ENCODE results near the gene HOXC5.

The HOXC5 gene

DNA sequence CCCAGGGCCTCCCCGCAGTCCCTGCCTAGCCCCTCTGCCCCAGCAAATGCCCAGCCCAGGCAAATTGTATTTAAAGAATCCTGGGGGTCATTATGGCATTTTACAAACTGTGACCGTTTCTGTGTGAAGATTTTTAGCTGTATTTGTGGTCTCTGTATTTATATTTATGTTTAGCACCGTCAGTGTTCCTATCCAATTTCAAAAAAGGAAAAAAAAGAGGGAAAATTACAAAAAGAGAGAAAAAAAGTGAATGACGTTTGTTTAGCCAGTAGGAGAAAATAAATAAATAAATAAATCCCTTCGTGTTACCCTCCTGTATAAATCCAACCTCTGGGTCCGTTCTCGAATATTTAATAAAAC is 2.4 kb upstream of the HOXC5 start:
- no peak for DNase-seq (ENCODE audit: low spot score)
- TF ChIP-seq, protein P1, sequence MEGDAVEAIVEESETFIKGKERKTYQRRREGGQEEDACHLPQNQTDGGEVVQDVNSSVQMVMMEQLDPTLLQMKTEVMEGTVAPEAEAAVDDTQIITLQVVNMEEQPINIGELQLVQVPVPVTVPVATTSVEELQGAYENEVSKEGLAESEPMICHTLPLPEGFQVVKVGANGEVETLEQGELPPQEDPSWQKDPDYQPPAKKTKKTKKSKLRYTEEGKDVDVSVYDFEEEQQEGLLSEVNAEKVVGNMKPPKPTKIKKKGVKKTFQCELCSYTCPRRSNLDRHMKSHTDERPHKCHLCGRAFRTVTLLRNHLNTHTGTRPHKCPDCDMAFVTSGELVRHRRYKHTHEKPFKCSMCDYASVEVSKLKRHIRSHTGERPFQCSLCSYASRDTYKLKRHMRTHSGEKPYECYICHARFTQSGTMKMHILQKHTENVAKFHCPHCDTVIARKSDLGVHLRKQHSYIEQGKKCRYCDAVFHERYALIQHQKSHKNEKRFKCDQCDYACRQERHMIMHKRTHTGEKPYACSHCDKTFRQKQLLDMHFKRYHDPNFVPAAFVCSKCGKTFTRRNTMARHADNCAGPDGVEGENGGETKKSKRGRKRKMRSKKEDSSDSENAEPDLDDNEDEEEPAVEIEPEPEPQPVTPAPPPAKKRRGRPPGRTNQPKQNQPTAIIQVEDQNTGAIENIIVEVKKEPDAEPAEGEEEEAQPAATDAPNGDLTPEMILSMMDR (IDR thresholded peaks at IDR 0.05; ENCODE audit: borderline replicate concordance, control extremely low read depth, extremely low read depth, insufficient read depth, missing control alignments), result no peak
- in situ Hi-C loops (cut with MboI; ENCODE audit: low sequenced_read_pairs, unreplicated experiment), result no loop called here

- in situ Hi-C loops (cut with MboI; ENCODE audit: low sequenced_read_pairs, unreplicated experiment), result no loop called here
- TF ChIP-seq, protein P1 (IDR thresholded peaks at IDR 0.05; ENCODE audit: borderline replicate concordance, control extremely low read depth, extremely low read depth, insufficient read depth, missing control alignments), result no peak
- DNase-seq (ENCODE audit: low spot score), result no peak
Measured at GRCh38 chr12:54030889-54031471, 1.9 kb upstream of the HOXC5 start.

- TF ChIP-seq, protein P1 (IDR thresholded peaks at IDR 0.05; ENCODE audit: borderline replicate concordance, control extremely low read depth, extremely low read depth, insufficient read depth, missing control alignments), result no peak
Measured at GRCh38 chr12:54031480-54031879, 1.4 kb upstream of the HOXC5 start.

GRCh38 chr12:54032086-54032619 is 697 bp upstream of the HOXC5 start:
- DNase-seq (ENCODE audit: low spot score), result no peak
- TF ChIP-seq, protein P1 (IDR thresholded peaks at IDR 0.05; ENCODE audit: borderline replicate concordance, control extremely low read depth, extremely low read depth, insufficient read depth, missing control alignments), result no peak
- in situ Hi-C loops (cut with MboI; ENCODE audit: low sequenced_read_pairs, unreplicated experiment), result no loop called here

More at GRCh38 chr12:54031480-54031879, 1.4 kb upstream of the HOXC5 start:
- in situ Hi-C loops (cut with MboI; ENCODE audit: low sequenced_read_pairs, unreplicated experiment), result no loop called here
- no peak for DNase-seq (ENCODE audit: low spot score)

DNA sequence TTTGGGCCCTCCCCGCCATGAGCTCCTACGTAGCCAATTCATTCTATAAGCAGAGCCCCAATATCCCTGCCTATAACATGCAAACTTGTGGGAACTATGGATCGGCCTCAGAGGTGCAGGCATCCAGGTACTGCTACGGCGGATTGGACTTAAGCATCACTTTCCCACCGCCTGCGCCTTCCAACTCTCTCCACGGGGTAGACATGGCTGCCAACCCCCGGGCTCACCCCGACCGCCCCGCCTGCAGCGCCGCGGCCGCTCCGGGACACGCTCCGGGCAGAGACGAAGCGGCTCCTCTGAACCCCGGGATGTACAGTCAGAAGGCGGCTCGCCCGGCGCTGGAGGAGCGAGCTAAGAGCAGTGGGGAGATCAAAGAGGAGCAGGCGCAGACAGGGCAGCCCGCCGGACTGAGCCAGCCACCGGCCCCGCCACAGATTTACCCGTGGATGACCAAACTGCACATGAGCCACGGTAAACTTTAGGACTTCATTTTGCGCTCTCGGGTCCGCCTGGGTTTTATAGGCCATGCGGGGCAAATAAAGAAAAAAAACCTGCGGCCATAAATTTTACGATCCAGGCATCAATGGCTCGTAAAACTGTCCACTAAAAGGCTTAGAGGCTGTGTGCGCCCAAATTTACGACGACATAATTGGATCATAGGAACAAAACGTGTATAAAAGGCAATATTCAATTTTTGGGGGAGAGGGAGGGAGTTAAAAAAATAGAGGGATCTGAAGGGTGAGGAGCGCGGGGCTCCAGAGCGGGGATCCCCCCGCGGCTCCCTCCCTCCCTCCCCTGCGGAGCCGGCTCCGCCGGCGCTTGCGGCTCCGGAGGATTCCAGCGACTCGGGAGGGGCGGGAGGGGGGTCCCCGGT is 493 bp downstream of the HOXC5 start:
- in situ Hi-C loops (cut with MboI; ENCODE audit: low sequenced_read_pairs, unreplicated experiment), result no loop called here
- TF ChIP-seq, protein P1 (IDR thresholded peaks at IDR 0.05; ENCODE audit: borderline replicate concordance, control extremely low read depth, extremely low read depth, insufficient read depth, missing control alignments), result no peak
- no peak for DNase-seq (ENCODE audit: low spot score)

GRCh38 chr12:54033980-54034784 is 1.3 kb downstream of the HOXC5 start:
- in situ Hi-C loops (cut with MboI; ENCODE audit: low sequenced_read_pairs, unreplicated experiment), result no loop called here
- no peak for DNase-seq (ENCODE audit: low spot score)
- TF ChIP-seq, protein P1 (IDR thresholded peaks at IDR 0.05; ENCODE audit: borderline replicate concordance, control extremely low read depth, extremely low read depth, insufficient read depth, missing control alignments), result no peak
